Liver (tissue), 9 donors: Measurements from ENCODE around the gene EP400. TPM values are rescaled to one million over a fixed set of nuclear protein-coding genes. Genes with fewer than 3 reads are reported as not detected.

Experiments used
- DNase-seq: peaks from one replicate; pipeline ENCODE4 v3.0.0-alpha.2; 2017; ENCODE audit warnings: low spot score
- H3K27ac ChIP-seq, 2 donors: one replicate each; pipeline ENCODE4 v1.7.0; 2013; ENCODE audit warnings: inconsistent platforms in 2 of 2, low read length in 2 of 2, control low read depth in 1 of 2, low read depth in 1 of 2, mild to moderate bottlenecking in 1 of 2
- H3K27me3 ChIP-seq, 4 donors: one replicate each; pipeline versions ENCODE4 v1.6.1 to v1.7.0; 2013; ENCODE audit warnings: low read length in 3 of 4, inconsistent platforms in 1 of 4, mild to moderate bottlenecking in 1 of 4, moderate library complexity in 1 of 4; ENCODE audit not compliant: control insufficient read depth in 4 of 4, insufficient read depth in 4 of 4
- H3K36me3 ChIP-seq, 4 donors: one replicate each; pipeline versions ENCODE4 v1.6.1 to v1.7.0; 2013; ENCODE audit warnings: low read length in 3 of 4, mild to moderate bottlenecking in 3 of 4, low read depth in 1 of 4, moderate library complexity in 1 of 4; ENCODE audit not compliant: control insufficient read depth in 4 of 4, insufficient read depth in 3 of 4
- H3K4me1 ChIP-seq, 4 donors: one replicate each; pipeline versions ENCODE4 v1.6.1 to v1.7.0; 2013; ENCODE audit warnings: low read length in 3 of 4, mild to moderate bottlenecking in 3 of 4, moderate library complexity in 1 of 4; ENCODE audit not compliant: control insufficient read depth in 4 of 4, insufficient read depth in 4 of 4
- H3K4me3 ChIP-seq, 3 donors: one replicate each; pipeline versions ENCODE4 v1.6.1 to v1.7.0; 2013; ENCODE audit warnings: low read length in 3 of 3, control low read depth in 1 of 3, low read depth in 1 of 3, mild to moderate bottlenecking in 1 of 3
- H3K9ac ChIP-seq, 2 donors: one replicate each; pipeline ENCODE4 v1.7.0; 2013; ENCODE audit warnings: low read length in 2 of 2, mild to moderate bottlenecking in 2 of 2, moderate library complexity in 2 of 2, control low read depth in 1 of 2, low read depth in 1 of 2
- H3K9me3 ChIP-seq, 4 donors: one replicate each; pipeline versions ENCODE4 v1.6.1 to v1.7.0; 2013; ENCODE audit warnings: low read length in 3 of 4; ENCODE audit not compliant: control insufficient read depth in 4 of 4
- ATF3 ChIP-seq: IDR thresholded peaks from 2 replicates; pipeline ENCODE4 v1.6.1; 2016; ENCODE audit warnings: antibody characterized with exemption
- CTCF ChIP-seq: fragments of 150-350 bp; IDR thresholded peaks from 2 replicates; pipeline ENCODE4 v1.5.1; 2017; ENCODE audit warnings: improper control_type of control experiment, low read depth, low read length; ENCODE audit not compliant: missing input control
- GABPA ChIP-seq, 2 donors: IDR thresholded peaks in 1 of 2; conservative IDR thresholded peaks in 1 of 2; 2 replicates each; pipeline ENCODE4 v1.6.1; 2016; ENCODE audit warnings: antibody characterized with exemption in 2 of 2, mild to moderate bottlenecking in 1 of 2, moderate library complexity in 1 of 2
- HNF4A ChIP-seq, 2 donors: conservative IDR thresholded peaks; 2 replicates each; pipeline ENCODE4 v1.6.1; 2016; ENCODE audit warnings: antibody characterized with exemption in 2 of 2, mild to moderate bottlenecking in 2 of 2
- JUND ChIP-seq, 2 donors: IDR thresholded peaks; 2 replicates each; pipeline ENCODE4 v1.6.1; 2016; ENCODE audit warnings: antibody characterized with exemption in 2 of 2
- MAX ChIP-seq: IDR thresholded peaks from 2 replicates; pipeline ENCODE4 v1.6.1; 2016; ENCODE audit warnings: antibody characterized with exemption
- NR2F2 ChIP-seq: IDR thresholded peaks from 2 replicates; pipeline ENCODE4 v1.6.1; 2016; ENCODE audit warnings: antibody characterized with exemption
- REST ChIP-seq: IDR thresholded peaks from 2 replicates; pipeline ENCODE4 v1.6.1; 2016; ENCODE audit warnings: antibody characterized with exemption, mild to moderate bottlenecking
- YY1 ChIP-seq: IDR thresholded peaks from 2 replicates; pipeline ENCODE4 v1.6.1; 2016; ENCODE audit warnings: antibody characterized with exemption, mild to moderate bottlenecking
- WGBS: extraction: QIAGEN DNeasy Blood & Tissue Kit; methylation state at CpG from one replicate; pipeline ENCODE4 v1.1.7; 2013; 5-methylcytosine and 5-hydroxymethylcytosine counted together
- polyA plus RNA-seq, 2 donors: library from polyadenylated mRNA; stranded (reverse) in 1 of 2; unstranded in 1 of 2; fragments of 200-250 nt in 1 of 2; fragments of >200 nt in 1 of 2; fragmentation: Nextera tagmentation in 1 of 2; extraction: Ambion mirVana in 1 of 2; gene quantifications; one replicate each; pipeline versions ENCODE4 v1.2.1 to v1.2.3, GENCODE V29; 2013 to 2015
- total RNA-seq, 2 donors: library from RNA; depleted of rRNA; stranded (reverse); fragments of >200 nt; gene quantifications; one replicate each; pipeline ENCODE4 v1.2.3, GENCODE V29; 2014
- donor health status: healthy.
- donor health status: healthy.
- donor health status: healthy.
- donor health status: healthy.
- donor health status: healthy.

EP400 gene
- total and polyA plus RNA-seq, 4 donors: 4.7 to 12.4 (median 7.1) TPM

GRCh38 chr12:131902332-131903241, 47.2 kb upstream of the EP400 start:
- Histone ChIP-seq H3K9ac (no peak overlapping the region), H3K9me3 (no peaks in the 10 kb centered on the region), H3K4me1 (peaks cover 0 to 13% (median 3%) of the 10 kb centered on the region in 4 donors), H3K27ac (no peak overlapping the region), H3K4me3 (no peak overlapping the region), H3K27me3 (no peaks in the 10 kb centered on the region), H3K36me3 (peaks cover 0 to 12% (median 11%) of the 10 kb centered on the region in 4 donors)
- DNase-seq: peak; percentile 31
- TF ChIP-seq HNF4A (conservative IDR thresholded peaks at IDR 0.05): no peak
- TF ChIP-seq ATF3: no peak
- no peak for TF ChIP-seq YY1
- no peak for TF ChIP-seq CTCF
- no peak for TF ChIP-seq REST
- no peak for TF ChIP-seq JUND (IDR thresholded peaks at IDR 0.05)
- TF ChIP-seq NR2F2: no peak
- TF ChIP-seq MAX: no peak
- WGBS: 88% methylated on average over 25 of the region's 25 CpGs

GRCh38 chr12:131903270-131904255, 46.2 kb upstream of the EP400 start:
- H3K9ac ChIP-seq: no peak overlapping the region
- peaks cover 0 to 9% (median 2%) of the 10 kb centered on the region in 4 donors for H3K4me1 ChIP-seq
- 90% methylated on average over 13 of the region's 13 CpGs for WGBS
- peaks cover 8 to 15% (median 10%) of the 10 kb centered on the region in 4 donors for H3K36me3 ChIP-seq
- H3K27me3 ChIP-seq: no peaks in the 10 kb centered on the region
- no peaks in the 10 kb centered on the region for H3K9me3 ChIP-seq
- DNase-seq: no peak
- H3K27ac ChIP-seq: no peak overlapping the region
- TF ChIP-seq HNF4A (conservative IDR thresholded peaks at IDR 0.05): no peak
- TF ChIP-seq JUND (IDR thresholded peaks at IDR 0.05): no peak
- no peak for TF ChIP-seq GABPA (IDR thresholded peaks at IDR 0.05 in 1 of 2, conservative IDR thresholded peaks at IDR 0.05 in 1 of 2)
- no peak overlapping the region for H3K4me3 ChIP-seq
